ENCODE results near the gene FBXO27. TPM values are rescaled to one million over a fixed set of nuclear protein-coding genes. Genes with fewer than 3 reads are reported as not detected.
"Not testable (repeated sequence)": the region's sequence is repeated elsewhere in the genome, so short reads cannot be mapped to it uniquely, and the experiment has no call there.

FBXO27 gene
- total RNA-seq, 1 donor from 2014 or later: 144 TPM

- Histone ChIP-seq H3K4me1 (no peaks in the 10 kb centered on the region), H3K4me3 (no peak overlapping the region), H3K36me3 (no peaks in the 10 kb centered on the region), H3K27ac (no peak overlapping the region), H3K27me3 (no peaks in the 10 kb centered on the region), H3K9me3 (no peaks in the 10 kb centered on the region)
- TF ChIP-seq, protein P1, sequence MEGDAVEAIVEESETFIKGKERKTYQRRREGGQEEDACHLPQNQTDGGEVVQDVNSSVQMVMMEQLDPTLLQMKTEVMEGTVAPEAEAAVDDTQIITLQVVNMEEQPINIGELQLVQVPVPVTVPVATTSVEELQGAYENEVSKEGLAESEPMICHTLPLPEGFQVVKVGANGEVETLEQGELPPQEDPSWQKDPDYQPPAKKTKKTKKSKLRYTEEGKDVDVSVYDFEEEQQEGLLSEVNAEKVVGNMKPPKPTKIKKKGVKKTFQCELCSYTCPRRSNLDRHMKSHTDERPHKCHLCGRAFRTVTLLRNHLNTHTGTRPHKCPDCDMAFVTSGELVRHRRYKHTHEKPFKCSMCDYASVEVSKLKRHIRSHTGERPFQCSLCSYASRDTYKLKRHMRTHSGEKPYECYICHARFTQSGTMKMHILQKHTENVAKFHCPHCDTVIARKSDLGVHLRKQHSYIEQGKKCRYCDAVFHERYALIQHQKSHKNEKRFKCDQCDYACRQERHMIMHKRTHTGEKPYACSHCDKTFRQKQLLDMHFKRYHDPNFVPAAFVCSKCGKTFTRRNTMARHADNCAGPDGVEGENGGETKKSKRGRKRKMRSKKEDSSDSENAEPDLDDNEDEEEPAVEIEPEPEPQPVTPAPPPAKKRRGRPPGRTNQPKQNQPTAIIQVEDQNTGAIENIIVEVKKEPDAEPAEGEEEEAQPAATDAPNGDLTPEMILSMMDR (IDR thresholded peaks at IDR 0.05): no peak
- DNase-seq (ENCODE audit: low spot score in 2 of 2): no peak
- intact Hi-C loops (cut with DNase I): no loop called here
Measured at GRCh38 chr19:39001041-39001440, 31.3 kb downstream of the FBXO27 start.

- H3K27ac ChIP-seq; H3K36me3 ChIP-seq; H3K27me3 ChIP-seq; H3K4me3 ChIP-seq; DNase-seq (ENCODE audit: low spot score in 2 of 2); intact Hi-C loops (cut with DNase I); H3K4me1 ChIP-seq; H3K9me3 ChIP-seq: not testable (repeated sequence)
Measured at GRCh38 chr19:38997576-38997975, 34.8 kb downstream of the FBXO27 start.

- H3K27ac ChIP-seq: no peak overlapping the region
- DNase-seq (ENCODE audit: low spot score in 2 of 2): no peak
- intact Hi-C loops (cut with DNase I): no loop called here
- H3K27me3 ChIP-seq: no peaks in the 10 kb centered on the region
- TF ChIP-seq, protein P1 (IDR thresholded peaks at IDR 0.05): no peak
- H3K4me1 ChIP-seq: no peaks in the 10 kb centered on the region
- no peaks in the 10 kb centered on the region for H3K36me3 ChIP-seq
- no peak overlapping the region for H3K4me3 ChIP-seq
- no peaks in the 10 kb centered on the region for H3K9me3 ChIP-seq
Measured at GRCh38 chr19:38993271-38993670, 39.1 kb downstream of the FBXO27 start.

DNA sequence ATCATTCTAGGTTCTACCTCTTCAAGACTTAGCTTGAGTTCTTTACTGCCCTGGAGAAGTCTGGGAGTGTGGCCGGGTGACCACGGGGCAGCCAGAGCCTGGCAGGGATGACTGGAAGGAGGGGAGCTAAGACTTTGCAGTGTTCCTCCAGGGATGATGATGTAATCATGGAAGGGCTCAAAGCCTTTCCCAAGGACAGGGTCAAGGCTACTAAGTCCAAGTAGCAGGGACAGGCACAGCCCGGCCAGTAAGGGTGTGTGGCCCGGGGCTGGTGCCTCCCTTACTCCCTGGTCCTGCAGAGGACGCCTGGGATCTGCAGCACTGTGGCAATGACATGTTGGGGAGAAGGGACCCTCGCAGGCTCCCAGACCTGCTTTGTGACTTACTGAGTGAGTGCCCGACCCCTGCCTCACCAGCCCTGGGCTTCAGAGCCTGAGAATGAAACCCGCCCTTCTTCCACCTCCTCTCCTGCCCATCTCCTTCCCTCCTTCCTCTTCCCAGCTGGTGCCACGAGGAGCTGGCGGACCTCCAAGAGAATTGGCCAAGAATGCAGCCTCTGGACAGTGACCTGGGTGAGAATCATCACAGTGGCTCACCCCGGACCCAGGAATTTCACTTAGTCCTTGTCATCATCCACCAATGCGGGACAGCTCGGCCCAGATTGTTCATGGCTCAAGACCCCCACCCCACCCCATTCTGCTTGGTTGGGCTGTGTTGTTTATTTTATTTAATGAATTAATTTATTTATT lies 41.2 kb downstream of the FBXO27 start:
- Histone ChIP-seq H3K4me3 (no peak overlapping the region), H3K27me3 (no peaks in the 10 kb centered on the region), H3K36me3 (no peaks in the 10 kb centered on the region), H3K9me3 (no peaks in the 10 kb centered on the region), H3K4me1 (no peaks in the 10 kb centered on the region), H3K27ac (no peak overlapping the region)
- TF ChIP-seq, protein P1 (IDR thresholded peaks at IDR 0.05): no peak
- DNase-seq (ENCODE audit: low spot score in 2 of 2): no peak
- intact Hi-C loops (cut with DNase I): no loop called here

- H3K4me3 ChIP-seq; intact Hi-C loops (cut with DNase I); H3K36me3 ChIP-seq; H3K27ac ChIP-seq; H3K9me3 ChIP-seq; DNase-seq (ENCODE audit: low spot score in 2 of 2); H3K4me1 ChIP-seq; H3K27me3 ChIP-seq: not testable (repeated sequence)
Measured at GRCh38 chr19:38989614-38990013, 42.7 kb downstream of the FBXO27 start.

GRCh38 chr19:38989066-38989605 lies 43.2 kb downstream of the FBXO27 start:
- intact Hi-C loops (cut with DNase I): no loop called here
- no peaks in the 10 kb centered on the region for H3K27me3 ChIP-seq

GRCh38 chr19:38988627-38989026 lies 43.7 kb downstream of the FBXO27 start:
- H3K4me1 ChIP-seq; H3K9me3 ChIP-seq; intact Hi-C loops (cut with DNase I); H3K27me3 ChIP-seq; H3K4me3 ChIP-seq; H3K27ac ChIP-seq; DNase-seq (ENCODE audit: low spot score in 2 of 2); H3K36me3 ChIP-seq: not testable (repeated sequence)

More at GRCh38 chr19:38989066-38989605, 43.2 kb downstream of the FBXO27 start:
- Histone ChIP-seq H3K27ac (no peak overlapping the region), H3K36me3 (no peaks in the 10 kb centered on the region), H3K4me1 (no peaks in the 10 kb centered on the region), H3K9me3 (peaks cover 0 to 4% of the 10 kb centered on the region in 2 donors), H3K4me3 (no peak overlapping the region)
- DNase-seq (ENCODE audit: low spot score in 2 of 2): no peak
- TF ChIP-seq, protein P1 (IDR thresholded peaks at IDR 0.05): no peak

- intact Hi-C loops (cut with DNase I); H3K4me3 ChIP-seq; H3K27me3 ChIP-seq; H3K27ac ChIP-seq; H3K4me1 ChIP-seq; H3K36me3 ChIP-seq; H3K9me3 ChIP-seq; DNase-seq (ENCODE audit: low spot score in 2 of 2): not testable (repeated sequence)
Measured at GRCh38 chr19:38987745-38988144, 44.6 kb downstream of the FBXO27 start.

Measured in ascending aorta (tissue), 2 donors.